Osteoblast (primary cell): ENCODE results near the gene ARHGAP40. TPM values are rescaled to one million over a fixed set of nuclear protein-coding genes. Genes with fewer than 3 reads are reported as not detected.

Experiments used
- DNase-seq: peaks from one replicate; pipeline ENCODE4 v3.0.0; 2011; ENCODE audit warnings: low spot score, mixed read lengths; ENCODE audit not compliant: insufficient read length; ENCODE audit errors: missing footprints
- H2AFZ ChIP-seq: 2 replicates; pipeline ENCODE4 v1.6.0; 2011; ENCODE audit warnings: mild to moderate bottlenecking, low read length
- H3K27ac ChIP-seq: 2 replicates; pipeline ENCODE4 v1.5.1; 2011; ENCODE audit warnings: mild to moderate bottlenecking, low read depth, low read length, moderate library complexity
- H3K27me3 ChIP-seq: 2 replicates; pipeline ENCODE4 v1.6.0; 2012; ENCODE audit warnings: mild to moderate bottlenecking, control low read depth, inconsistent platforms, low read length, moderate library complexity; ENCODE audit not compliant: insufficient read depth
- H3K36me3 ChIP-seq: 2 replicates; pipeline ENCODE4 v1.5.1; 2011; ENCODE audit warnings: mild to moderate bottlenecking, low read length, control low read depth, moderate library complexity; ENCODE audit not compliant: insufficient read depth
- H3K4me1 ChIP-seq: 2 replicates; pipeline ENCODE4 v1.5.1; 2011; ENCODE audit warnings: mild to moderate bottlenecking, low read length, control low read depth, moderate library complexity; ENCODE audit not compliant: insufficient read depth
- H3K4me2 ChIP-seq: 2 replicates; pipeline ENCODE4 v1.6.0; 2011; ENCODE audit warnings: mild to moderate bottlenecking, low read length; ENCODE audit not compliant: insufficient read depth
- H3K4me3 ChIP-seq: fragments of 200-600 bp; sonication (generic); 3 replicates; pipeline ENCODE4 v1.5.1; 2012; ENCODE audit warnings: mild to moderate bottlenecking, low read length, inconsistent platforms; ENCODE audit not compliant: insufficient read depth
- H3K79me2 ChIP-seq: 2 replicates; pipeline ENCODE4 v1.6.0; 2012; ENCODE audit warnings: mild to moderate bottlenecking, low read length, control low read depth, inconsistent platforms; ENCODE audit not compliant: insufficient read depth
- H3K9me3 ChIP-seq: 2 replicates; pipeline ENCODE4 v1.5.1; 2011; ENCODE audit warnings: low read depth, low read length, control low read depth
- H4K20me1 ChIP-seq: 2 replicates; pipeline ENCODE4 v1.6.0; 2012; ENCODE audit warnings: mild to moderate bottlenecking, low read length, control low read depth; ENCODE audit not compliant: insufficient read depth
- CTCF ChIP-seq: IDR thresholded peaks from 2 replicates; pipeline ENCODE4 v1.5.1; 2011; ENCODE audit warnings: mild to moderate bottlenecking, low read depth, low read length, moderate library complexity; ENCODE audit errors: extremely low read depth
- total RNA-seq: library from RNA; depleted of rRNA; stranded (reverse); fragments of >200 nt; gene quantifications from 2 replicates; pipeline ENCODE4 v1.2.3, GENCODE V29; 2012

ARHGAP40 gene
- total RNA-seq, 1 donor = not detected

- H3K27me3 ChIP-seq = peaks cover 21% of the 10 kb centered on the region
- no peak for TF ChIP-seq CTCF
- H3K4me3 ChIP-seq = peak overlapping the region; percentile 74
- H3K36me3 ChIP-seq = no peaks in the 10 kb centered on the region
- DNase-seq = no peak
- H3K4me2 ChIP-seq = peak overlapping the region; percentile 77
- no peaks in the 10 kb centered on the region for H3K9me3 ChIP-seq
- H3K4me1 ChIP-seq = peaks cover 8% of the 10 kb centered on the region
- no peaks in the 10 kb centered on the region for H3K79me2 ChIP-seq
- peaks cover 3% of the 10 kb centered on the region for H4K20me1 ChIP-seq
- no peak overlapping the region for H3K27ac ChIP-seq
- H2AFZ ChIP-seq = no peak overlapping the region
Measured at GRCh38 chr20:38673261-38673660, 71.7 kb downstream of the ARHGAP40 start.

- DNase-seq = no peak
- peak overlapping the region; percentile 77 for H3K4me2 ChIP-seq
- no peaks in the 10 kb centered on the region for H3K36me3 ChIP-seq
- H3K27ac ChIP-seq = no peak overlapping the region
- no peak for TF ChIP-seq CTCF
- H3K9me3 ChIP-seq = no peaks in the 10 kb centered on the region
- peak overlapping the region; percentile 87 for H2AFZ ChIP-seq
- H4K20me1 ChIP-seq = peaks cover 3% of the 10 kb centered on the region
- H3K27me3 ChIP-seq = peaks cover 21% of the 10 kb centered on the region
- no peaks in the 10 kb centered on the region for H3K79me2 ChIP-seq
- H3K4me1 ChIP-seq = peaks cover 8% of the 10 kb centered on the region
- peak overlapping the region; percentile 74 for H3K4me3 ChIP-seq
Measured at GRCh38 chr20:38673725-38674091, 72.1 kb downstream of the ARHGAP40 start.

- peaks cover 21% of the 10 kb centered on the region for H3K27me3 ChIP-seq
- no peak for TF ChIP-seq CTCF
Measured at GRCh38 chr20:38674092-38674764, 72.6 kb downstream of the ARHGAP40 start.

GRCh38 chr20:38674765-38675133, 73.1 kb downstream of the ARHGAP40 start:
- peaks cover 8% of the 10 kb centered on the region for H3K4me1 ChIP-seq
- no peak overlapping the region for H2AFZ ChIP-seq
- no peak overlapping the region for H3K27ac ChIP-seq
- no peaks in the 10 kb centered on the region for H3K9me3 ChIP-seq
- DNase-seq = no peak
- peak overlapping the region; percentile 28 for H3K4me2 ChIP-seq
- no peak for TF ChIP-seq CTCF
- H3K27me3 ChIP-seq = peaks cover 21% of the 10 kb centered on the region
- no peaks in the 10 kb centered on the region for H3K79me2 ChIP-seq
- H3K36me3 ChIP-seq = no peaks in the 10 kb centered on the region
- H4K20me1 ChIP-seq = no peaks in the 10 kb centered on the region
- H3K4me3 ChIP-seq = no peak overlapping the region

More at GRCh38 chr20:38674092-38674764, 72.6 kb downstream of the ARHGAP40 start:
- H4K20me1 ChIP-seq = peaks cover under 1% of the 10 kb centered on the region
- no peaks in the 10 kb centered on the region for H3K9me3 ChIP-seq
- no peaks in the 10 kb centered on the region for H3K79me2 ChIP-seq
- peak; percentile 91 for DNase-seq
- no peak overlapping the region for H3K27ac ChIP-seq
- peak overlapping the region; percentile 77 for H3K4me2 ChIP-seq
- H3K4me1 ChIP-seq = peaks cover 8% of the 10 kb centered on the region
- H2AFZ ChIP-seq = peak overlapping the region; percentile 87
- no peaks in the 10 kb centered on the region for H3K36me3 ChIP-seq
- peak overlapping the region; percentile 74 for H3K4me3 ChIP-seq
